Activated CD4-positive, CD25-positive, alpha-beta regulatory T cell treated with anti-CD3 and anti-CD28 coated beads, Interleukin-2, amount 50 U/mL, for 16 hours (primary cell): ENCODE results near the gene TSFM.

Experiments used
- DNase-seq: peaks from one replicate; pipeline ENCODE4 v3.0.0-alpha.2; 2020; ENCODE audit warnings: low read depth, low spot score

TSFM gene

DNA sequence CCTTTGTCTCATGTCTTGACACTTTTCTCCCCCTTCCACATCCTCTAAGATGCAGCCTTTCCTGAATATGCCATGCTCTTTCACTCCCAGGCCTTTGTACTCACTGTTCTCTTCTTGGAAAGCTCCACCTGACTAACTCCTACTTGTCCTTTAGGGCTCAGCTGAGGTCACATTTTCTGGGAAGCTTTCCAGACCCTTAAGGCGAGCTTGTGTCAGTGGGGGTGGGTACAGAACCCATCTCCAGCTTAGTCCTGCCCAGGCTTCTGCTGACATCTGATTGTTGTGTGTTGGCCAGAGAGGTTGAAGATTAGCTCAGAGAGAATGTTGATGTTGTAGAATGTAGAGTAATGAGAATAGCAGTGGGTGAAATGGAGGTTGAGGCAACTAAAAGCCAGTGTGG is 2.9 kb upstream of the TSFM start:
- no peak for DNase-seq

DNA sequence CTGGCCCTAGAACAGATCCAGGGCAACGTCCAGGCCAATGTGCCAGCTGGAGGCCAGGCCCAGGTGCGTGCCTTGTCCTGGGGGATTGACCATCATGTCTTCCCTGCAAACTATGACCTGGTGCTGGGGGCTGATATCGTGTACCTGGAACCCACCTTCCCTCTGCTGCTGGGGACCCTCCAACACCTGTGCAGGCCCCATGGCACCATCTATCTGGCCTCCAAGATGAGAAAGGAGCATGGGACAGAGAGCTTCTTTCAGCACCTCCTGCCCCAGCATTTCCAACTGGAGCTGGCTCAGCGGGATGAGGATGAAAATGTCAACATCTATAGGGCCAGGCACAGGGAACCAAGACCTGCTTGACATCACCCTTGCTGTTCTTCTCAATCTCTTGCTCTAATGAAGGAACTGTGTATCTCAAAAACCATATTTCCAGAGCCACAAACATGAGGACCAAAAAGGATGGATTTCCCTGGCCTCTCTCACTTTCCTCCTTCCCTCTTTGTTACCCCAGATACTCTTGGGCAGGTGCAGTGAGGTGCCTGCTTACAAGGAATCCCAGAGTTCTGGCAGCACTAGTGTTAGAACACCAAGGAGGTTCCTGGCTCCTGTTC is 2.2 kb upstream of the TSFM start:
- DNase-seq = no peak

DNA sequence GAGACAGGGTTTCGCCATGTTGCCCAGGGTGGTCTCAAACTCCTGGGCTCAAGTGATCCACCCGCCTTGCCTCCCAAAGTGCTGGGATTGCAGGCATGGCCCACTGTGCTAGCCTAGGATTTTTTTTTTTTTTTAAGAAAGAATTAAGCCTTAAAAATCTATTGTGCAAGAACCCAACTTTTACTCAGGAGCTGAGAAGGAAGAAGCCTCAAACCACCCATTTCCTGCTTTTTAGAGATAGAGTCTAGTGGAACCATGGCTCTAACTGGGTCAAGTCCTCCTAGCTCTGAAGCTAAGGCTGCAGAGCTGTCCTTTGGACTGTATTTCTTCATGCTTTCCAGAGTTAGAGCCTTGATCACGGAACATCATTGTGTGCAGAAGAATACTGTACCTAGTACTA is 1.3 kb upstream of the TSFM start:
- no peak for DNase-seq

DNA sequence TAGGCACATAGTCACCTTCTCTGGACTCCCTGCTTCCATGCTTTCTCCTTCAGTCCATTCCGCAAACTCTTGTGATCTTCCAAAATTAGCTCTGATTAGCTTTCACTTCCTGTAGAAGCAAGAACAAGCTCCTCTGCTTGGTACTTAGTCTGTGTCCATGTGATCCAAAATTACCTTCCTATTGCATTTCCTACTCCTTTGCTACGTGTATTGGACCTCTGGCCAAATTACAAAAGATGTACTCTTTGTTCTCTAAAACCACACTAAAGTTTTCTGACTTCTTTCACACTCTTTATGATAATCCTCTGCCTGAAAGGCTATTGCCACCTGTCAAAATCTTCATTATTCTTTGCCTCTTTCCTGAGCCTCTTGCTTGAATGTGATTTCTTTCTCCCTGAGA is 786 bp upstream of the TSFM start:
- no peak for DNase-seq

DNA sequence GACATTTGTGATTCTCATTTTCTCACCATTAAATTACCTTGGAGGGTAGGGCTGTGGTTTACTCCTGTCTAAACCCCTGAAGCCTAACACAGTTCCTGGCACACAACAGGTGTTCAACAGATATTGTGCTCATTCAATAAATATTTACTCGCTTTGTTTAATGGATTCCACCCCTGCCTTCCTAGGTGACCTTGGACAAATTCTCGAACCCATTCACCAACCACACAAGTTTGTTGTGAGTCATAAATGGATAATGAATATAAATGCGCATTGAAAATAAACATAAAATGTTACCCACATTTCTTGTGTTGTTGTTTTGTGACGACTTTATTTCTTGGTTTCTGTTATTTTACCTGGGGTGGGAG is 362 bp upstream of the TSFM start:
- DNase-seq = no peak

DNA sequence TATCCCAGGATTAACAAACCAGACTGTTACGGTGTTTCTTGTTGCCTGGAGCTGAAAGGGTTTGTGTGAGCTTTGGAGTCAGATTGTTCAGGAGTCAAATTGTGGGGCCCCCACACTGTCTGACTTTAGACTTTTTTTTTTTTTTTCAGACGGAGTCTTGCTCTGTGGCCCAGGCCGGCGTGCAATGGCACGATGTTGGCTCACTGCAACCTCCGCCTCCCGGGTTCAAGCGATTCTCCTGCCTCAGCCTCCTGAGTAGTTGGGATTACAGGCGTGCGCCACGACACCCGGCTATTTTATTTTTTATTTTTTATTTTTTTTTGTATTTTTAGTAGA is 847 bp downstream of the TSFM start:
- no peak for DNase-seq

DNA sequence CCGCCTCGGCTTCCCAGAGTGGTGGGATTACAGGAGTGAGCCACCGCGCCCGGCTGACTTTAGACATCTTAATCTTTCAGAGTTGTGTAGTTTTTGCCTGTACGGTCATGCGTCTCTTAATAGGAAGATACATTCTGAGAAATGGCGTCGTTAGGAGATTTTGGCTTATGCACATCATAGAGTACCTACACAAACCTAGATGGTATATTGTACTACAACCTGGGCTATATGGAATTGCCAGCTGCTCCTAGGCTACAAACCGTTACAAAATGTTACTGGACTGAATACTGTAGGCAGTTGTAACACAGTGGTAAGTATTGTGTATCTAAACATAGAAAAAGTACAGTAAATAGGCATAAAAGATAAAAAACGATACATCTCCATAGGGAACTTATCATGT is 1.3 kb downstream of the TSFM start:
- no peak for DNase-seq

DNA sequence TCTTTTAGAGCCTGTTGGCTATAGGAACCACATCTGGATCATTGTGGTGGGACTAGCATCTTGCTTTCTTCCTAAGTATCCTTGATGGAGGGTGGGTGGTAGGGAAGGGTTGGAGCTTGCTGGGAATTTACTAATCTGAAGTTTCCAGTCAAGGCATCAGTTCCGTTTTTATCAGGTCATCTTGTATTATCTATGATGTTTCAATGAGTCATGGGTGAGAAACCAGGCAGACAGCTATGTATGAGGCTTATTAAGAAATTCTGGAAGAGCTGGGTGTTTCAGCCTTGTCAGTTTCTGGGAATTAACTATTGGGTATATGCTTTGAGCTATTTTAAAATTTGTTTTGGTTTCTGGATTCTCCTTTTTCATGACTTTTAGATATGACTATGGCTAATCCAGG is 11.3 kb downstream of the TSFM start:
- no peak for DNase-seq

DNA sequence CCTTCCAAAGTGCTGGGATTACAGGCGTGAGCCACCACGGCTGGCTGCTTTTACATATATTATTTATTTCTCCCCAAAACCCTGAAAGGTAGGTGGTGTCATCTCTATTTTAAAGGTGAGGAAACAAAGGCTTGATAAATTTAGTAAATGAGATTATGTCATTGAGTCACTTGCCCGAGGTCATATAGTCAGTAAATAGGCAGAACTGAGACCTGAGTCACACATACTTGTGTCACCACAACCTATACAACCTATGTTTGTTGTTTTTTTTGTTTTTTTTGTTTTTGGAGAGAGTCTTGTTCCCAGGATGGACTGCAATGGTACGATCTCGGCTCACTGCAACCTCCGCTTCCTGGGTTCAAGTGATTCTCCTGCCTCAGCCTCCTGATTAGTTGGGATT is 12.8 kb downstream of the TSFM start:
- no peak for DNase-seq

DNA sequence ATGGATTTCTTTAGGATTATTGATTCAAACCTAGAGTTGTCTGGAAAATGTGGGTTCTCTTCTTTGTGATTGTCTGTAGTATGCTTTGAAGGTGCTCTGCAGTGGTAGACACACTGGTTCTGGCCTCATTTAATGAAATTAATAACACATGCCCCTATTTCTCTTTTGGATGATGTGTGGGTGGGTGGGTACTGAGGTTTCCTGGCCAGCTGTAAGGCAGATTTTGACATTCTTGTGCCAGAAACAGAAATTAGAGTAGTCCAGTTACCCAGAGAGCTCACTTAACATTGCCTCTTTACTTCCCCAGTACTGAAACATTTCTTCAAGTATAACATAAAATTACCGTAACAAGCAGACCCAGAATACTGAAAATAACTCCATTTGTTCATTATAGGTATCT is 14.4 kb downstream of the TSFM start:
- no peak for DNase-seq

DNA sequence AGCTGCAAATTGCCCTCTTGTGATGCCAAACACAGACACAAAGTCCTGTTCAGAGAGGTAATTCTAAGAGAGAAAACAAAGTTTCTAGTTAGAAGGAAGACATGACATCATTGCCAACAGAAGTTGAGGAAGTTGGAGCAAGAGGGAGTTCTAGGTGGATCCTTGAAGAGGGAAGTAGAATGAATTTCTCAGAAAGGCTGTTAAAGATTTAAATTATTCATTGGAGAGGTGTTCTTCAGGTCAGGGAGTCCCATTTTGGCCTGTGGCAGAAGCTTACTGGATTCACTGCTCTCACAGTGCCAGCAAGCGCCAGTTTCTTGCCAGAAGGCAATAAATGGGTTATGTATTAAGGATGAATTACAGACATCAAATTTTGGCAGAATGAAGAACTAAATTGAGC is 15.3 kb downstream of the TSFM start:
- no peak for DNase-seq

DNA sequence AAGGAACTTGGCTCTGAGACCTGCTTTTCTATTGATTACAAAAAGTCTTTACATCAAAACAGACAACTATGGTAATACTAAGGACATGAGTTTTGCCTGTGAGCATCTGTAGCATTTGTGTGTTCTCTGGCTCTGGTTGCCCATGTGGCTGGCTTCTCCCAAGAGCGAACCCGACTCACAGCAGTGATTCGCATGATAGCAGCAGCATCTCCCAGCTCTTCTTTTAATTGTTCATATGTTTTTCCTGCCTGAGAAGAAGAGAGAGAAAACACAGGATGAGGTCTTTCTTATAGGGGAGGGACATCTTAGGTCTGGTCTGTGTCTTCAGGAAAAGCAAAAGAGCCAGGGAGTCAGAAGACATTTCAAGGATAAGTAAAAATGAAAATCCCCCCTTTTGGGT is 18.4 kb downstream of the TSFM start:
- DNase-seq = no peak

DNA sequence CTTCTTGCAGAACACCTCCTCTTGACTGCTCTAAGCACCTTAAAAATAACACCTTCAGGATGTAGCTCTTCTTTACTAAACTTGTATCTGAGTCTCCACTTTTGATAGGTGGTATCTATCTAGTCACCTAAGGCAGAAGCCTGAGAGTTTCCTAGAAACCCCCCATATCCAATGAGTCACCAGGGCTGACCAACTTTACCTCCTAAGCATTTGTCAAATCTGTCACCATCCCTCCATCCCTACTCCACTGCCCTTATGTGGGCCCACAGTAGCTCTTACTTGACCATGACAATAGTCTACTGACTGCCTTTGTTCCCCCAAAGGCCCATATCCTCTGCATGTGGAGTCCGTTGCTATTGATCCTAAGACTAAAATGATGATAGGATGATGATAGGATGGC is 20.0 kb downstream of the TSFM start:
- DNase-seq = no peak

DNA sequence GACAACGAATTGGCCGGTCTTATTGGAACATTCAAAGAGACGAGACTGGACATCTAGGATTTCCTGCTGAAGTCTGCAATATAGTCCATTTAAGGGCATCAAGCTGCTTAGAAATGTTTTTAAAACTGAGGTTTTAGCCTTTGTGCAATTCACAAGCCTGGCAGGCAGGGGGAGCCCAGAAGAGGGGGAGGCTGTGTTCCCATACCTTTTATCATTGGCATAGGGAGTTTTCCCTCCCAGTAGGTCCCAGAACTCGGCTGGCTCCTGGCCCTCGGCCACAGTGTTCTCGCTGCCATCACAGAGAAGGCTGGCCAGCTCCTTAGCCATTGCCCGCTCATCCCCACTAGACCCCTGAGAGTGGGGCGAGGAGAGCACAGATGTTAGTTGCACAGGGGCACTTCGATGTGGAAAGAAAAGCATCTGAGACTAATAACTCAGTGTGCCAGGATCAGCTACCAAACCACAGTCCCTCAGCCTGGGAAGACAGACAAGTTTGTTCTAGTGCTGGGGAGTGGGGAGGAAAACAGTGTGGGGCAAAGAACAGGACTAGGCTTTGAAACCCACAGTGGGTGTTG is 20.8 kb downstream of the TSFM start:
- DNase-seq = no peak

DNA sequence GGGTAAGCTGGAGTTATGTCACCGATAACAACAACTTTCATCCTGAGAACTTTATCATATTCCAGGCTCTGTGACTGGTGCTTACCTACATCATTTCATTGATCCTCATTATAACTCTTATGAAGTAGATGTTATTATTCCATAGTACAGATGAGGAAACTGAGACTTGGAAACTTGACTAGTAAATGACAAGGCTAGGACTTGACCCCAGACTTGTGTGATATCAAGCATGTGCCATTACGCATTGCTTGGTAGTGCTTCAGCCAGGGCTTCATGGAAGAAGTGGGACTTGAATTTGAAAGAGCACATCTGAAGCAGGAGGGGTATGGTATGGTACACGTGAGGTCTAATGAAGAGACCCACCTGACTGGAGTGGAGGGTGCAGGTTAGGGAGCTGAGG is 24.1 kb downstream of the TSFM start:
- no peak for DNase-seq

DNA sequence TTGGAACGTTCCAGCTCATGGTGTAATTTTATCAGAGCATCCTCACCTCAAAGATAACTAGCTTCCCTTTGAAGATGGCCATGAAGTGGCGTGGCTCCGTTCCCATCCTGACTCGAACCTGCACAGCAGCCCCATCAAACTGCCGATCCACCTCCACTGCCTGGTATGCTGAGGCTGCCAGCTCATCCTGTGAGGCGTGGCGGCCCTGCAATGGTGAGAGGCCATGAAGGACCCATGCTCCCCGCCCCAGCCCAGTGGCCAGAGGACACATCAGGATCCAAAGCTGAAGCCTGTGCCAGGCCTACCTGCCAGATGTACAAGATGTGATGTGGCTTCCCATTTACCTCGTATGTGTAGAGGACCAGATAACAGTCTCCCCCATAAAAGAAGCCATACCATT is 24.7 kb downstream of the TSFM start:
- no peak for DNase-seq

DNA sequence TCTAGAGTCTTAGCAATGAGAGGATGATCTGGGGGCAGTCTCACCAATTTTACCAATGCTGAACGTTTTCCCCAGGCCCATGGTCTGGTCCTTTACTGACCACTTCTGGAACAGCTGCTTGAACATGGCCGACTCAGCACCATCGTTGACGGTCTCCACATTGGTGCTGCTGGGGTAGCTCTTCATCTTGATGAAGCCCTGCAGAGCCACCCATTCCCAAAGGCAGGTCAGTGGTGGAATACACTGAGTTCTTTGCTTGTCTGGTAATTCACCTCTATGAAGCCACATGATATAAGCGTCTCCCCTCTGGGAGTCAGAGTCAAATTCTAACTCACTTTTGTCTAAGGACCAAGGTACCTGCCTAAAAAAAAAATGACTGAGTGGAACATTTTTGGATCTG is 25.8 kb downstream of the TSFM start:
- DNase-seq = no peak

DNA sequence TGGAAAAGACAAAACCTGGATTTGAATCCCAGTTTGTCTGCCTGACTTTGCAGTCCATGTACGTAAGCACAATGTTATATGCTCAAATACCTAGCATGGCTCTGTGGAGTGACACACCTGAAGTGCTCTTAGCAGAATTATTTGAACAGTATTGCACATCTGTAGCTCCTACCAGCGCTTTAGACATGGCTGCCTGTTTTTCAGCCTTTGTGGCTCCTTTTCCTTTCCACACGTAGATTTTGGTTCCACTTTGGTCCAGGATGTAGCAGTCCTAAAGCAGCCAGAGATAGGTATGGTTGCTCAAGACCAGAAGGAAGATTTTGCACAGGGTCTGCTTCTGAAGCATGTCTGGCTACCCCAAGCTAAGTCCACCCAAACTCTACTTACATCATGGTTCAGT is 26.8 kb downstream of the TSFM start:
- no peak for DNase-seq

DNA sequence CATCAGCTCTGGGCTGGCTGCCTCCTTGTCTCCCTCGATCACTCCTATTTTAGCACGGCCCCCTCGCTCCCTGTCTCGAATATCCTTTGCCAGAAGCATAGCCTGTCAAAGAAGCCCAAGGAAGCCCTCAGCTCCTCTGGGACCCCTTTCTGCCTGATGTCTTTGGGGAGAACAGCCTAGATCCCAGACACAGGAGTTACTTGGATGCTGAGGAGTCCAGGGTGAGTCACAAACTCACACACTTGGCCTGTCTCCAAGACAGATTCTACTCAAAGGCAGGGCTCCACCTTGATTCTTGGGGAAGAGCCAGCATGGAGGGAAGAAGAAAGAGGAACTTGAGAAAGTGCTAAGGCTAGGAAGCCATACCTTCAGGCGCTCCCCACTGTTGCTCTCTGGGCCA is 27.9 kb downstream of the TSFM start:
- DNase-seq = no peak

DNA sequence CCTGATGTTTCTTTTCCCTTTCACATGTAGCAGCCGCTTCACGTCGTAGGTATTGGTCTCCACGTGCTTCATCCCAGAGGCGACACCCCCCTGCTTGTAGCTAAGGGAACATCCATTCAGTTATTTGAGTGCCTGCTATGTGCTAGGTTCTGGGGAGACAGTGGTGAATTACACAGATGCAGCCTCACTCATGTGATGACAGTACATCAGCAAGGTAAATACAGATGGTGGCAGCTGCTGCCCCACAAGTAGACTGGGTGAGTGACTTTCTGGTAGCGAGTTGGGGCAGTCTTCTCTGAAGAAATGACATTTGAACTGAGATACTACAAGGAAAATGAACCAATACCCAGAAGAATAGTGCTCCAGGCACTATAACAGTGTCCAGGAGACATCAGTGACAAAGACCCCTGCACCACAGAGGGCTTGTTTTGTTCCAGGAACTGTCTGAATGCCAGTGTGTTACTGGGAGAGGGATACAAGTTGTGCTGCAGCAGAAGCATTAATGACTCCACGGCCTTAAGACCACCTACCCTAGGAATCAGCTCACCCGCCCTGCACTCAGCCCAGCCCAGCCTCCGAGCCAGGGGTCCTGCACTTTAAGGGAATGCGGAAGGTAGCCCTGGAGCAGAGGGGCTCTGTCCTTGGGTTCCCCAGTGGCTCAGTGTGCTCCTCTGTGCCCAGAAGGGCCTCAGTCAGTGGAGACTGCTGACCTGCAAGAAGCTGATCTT is 28.6 kb downstream of the TSFM start:
- no peak for DNase-seq

DNA sequence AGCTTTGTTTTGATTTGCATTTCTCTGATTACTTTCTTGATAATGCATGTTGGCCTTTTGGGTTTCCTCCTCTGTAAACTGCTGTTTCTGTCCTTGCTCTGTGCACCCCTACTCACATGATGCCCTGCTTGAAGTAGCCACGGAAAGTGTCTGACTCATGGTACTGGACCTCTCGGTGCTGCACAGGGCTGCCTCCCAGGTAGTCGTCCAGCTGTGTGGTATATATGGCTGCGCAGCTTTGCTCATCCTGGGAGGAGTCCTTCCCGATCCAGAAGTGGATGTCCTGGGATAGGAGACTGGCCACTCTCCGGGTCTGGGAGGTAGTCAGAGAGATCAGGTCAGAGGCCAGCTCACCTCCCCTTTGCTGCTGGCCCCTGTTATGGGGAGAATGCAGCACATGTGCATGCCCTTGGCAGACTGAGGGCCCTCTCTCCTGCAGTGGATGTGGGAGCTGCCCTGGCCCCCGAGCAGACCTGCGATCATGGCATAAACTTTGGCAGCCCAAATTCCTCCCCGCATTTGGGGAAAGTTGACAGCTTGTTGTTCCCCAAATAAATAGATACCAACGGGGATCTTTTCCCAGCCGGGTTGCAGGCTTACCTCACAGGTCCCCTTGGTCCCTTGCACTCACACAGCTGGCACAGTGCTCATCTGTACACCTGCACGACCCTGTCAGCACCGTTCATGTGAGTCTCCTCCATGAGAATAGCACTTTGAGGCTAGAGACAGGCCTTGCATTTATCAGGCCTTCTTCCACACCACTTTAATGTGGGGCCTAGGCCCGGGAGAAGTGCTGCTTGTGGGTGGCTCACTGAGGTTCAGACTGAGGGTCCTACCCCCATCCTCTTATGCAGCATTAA is 30.8 kb downstream of the TSFM start:
- no peak for DNase-seq

DNA sequence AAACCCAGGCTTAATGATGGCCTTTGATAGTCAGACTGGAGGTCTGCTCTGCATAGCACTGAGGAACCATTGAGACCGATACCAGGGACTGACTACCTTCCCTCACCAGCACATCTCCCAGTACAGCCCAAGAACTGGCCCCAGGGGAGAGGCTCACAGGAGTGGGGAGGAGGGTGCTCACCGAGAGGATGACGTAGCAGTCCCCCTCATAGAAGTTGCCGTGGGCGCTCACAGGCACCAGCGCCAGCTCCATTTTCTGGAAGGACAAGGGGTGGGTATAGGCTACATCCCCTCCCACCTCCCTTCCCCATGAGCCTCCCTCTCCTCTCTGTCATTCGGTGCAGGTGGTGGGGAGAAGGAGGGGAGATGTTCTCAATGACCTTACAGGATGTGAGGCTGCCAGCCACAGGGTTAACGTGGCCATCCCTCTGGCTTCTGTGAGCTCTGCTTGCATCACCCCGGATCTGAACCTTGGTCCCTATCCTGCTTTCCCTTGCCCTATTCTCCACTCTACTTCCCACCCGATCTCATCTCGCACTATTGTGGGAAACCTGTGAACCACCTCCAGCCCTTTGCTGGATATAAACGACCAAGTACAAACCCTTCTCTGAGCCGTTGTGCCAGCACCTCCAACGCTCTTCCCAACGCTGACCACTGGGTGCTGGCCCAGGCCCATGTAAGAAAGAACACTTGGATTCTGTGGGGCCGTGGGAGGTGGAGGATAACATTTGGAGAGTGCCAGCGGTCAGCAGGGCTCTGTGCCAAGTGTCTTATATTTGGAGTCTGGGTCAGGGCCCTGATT is 31.6 kb downstream of the TSFM start:
- DNase-seq = no peak
